COLO668 (cell line): Measurements from ENCODE around the gene PAH.

ENCODE experiments used
- DNase-seq: peaks from one replicate; lab custom pipeline; 2025; ENCODE audit not compliant: unreplicated experiment; lab: John Stamatoyannopoulos, UW

Gene PAH

GRCh38 chr12:102902093-102902492, 15.0 kb downstream of the PAH start:
- DNase-seq: no peak

- DNase-seq: no peak
These were observed 16.7 kb downstream of the PAH start for GRCh38 chr12:102900389-102900788.

GRCh38 chr12:102896067-102896466, 21.0 kb downstream of the PAH start:
- no peak for DNase-seq

- DNase-seq: no peak
These were observed 25.3 kb downstream of the PAH start for GRCh38 chr12:102891756-102892155.

- no peak for DNase-seq
These were observed 28.5 kb downstream of the PAH start for GRCh38 chr12:102888511-102888910.

GRCh38 chr12:102885043-102885932, 31.8 kb downstream of the PAH start:
- DNase-seq: no peak

- DNase-seq: peak; percentile 78
These were observed 33.7 kb downstream of the PAH start for GRCh38 chr12:102883204-102883799.

GRCh38 chr12:102880783-102881182, 36.3 kb downstream of the PAH start:
- DNase-seq: no peak

- peak; percentile 79 for DNase-seq
These were observed 37.8 kb downstream of the PAH start for GRCh38 chr12:102879144-102879763.

- peak; percentile 35 for DNase-seq
These were observed 40.2 kb downstream of the PAH start for GRCh38 chr12:102876883-102877282.

- no peak for DNase-seq
These were observed 42.2 kb downstream of the PAH start for GRCh38 chr12:102874819-102875218.

GRCh38 chr12:102873077-102873476, 44.0 kb downstream of the PAH start:
- DNase-seq: no peak

- DNase-seq: no peak
These were observed 46.0 kb downstream of the PAH start for GRCh38 chr12:102871014-102871413.

GRCh38 chr12:102869571-102869970, 47.5 kb downstream of the PAH start:
- no peak for DNase-seq

- DNase-seq: no peak
These were observed 51.0 kb downstream of the PAH start for GRCh38 chr12:102865821-102866615.

- no peak for DNase-seq
These were observed 54.6 kb downstream of the PAH start for GRCh38 chr12:102862486-102862885.

- DNase-seq: no peak
These were observed 65.8 kb downstream of the PAH start for GRCh38 chr12:102851246-102851645.

- no peak for DNase-seq
These were observed 67.2 kb downstream of the PAH start for GRCh38 chr12:102849722-102850447.

GRCh38 chr12:102848832-102849231, 68.2 kb downstream of the PAH start:
- DNase-seq: no peak

GRCh38 chr12:102847131-102847530, 69.9 kb downstream of the PAH start:
- no peak for DNase-seq
